HG02852 (cell line): ENCODE measurements around the gene MDH1B.
"Not testable (repeated sequence)": the region's sequence is repeated elsewhere in the genome, so short reads cannot be mapped to it uniquely, and the experiment has no call there.

Source experiments
- ATAC-seq: cut with Tn5 transposase; IDR thresholded peaks from one replicate; pipeline ENCODE4 v1.9.1; 2021; ENCODE audit warnings: mild to moderate bottlenecking, moderate library complexity; ENCODE audit not compliant: unreplicated experiment

MDH1B gene

GRCh38 chr2:206765242-206766056, at the start of gene MDH1B, which contains the start of gene FASTKD2:
MDH1B (minus strand) TSS chr2:206765328; CDS start chr2:206765271, 57 bp downstream.
FASTKD2 (plus strand) TSS chr2:206765606; CDS start chr2:206766694, 1,088 bp downstream.
- ATAC-seq = peak; percentile 93

GRCh38 chr2:206814498-206814897, 49.4 kb upstream of the MDH1B start:
- no peak for ATAC-seq

- ATAC-seq = not testable (repeated sequence)
Measured at GRCh38 chr2:206812471-206812870, 47.3 kb upstream of the MDH1B start.

GRCh38 chr2:206807624-206808023, 42.5 kb upstream of the MDH1B start:
- ATAC-seq = not testable (repeated sequence)

- ATAC-seq = no peak
Measured at GRCh38 chr2:206805887-206806607, 40.9 kb upstream of the MDH1B start.

GRCh38 chr2:206804326-206804725, 39.2 kb upstream of the MDH1B start:
- ATAC-seq = no peak

- no peak for ATAC-seq
Measured at GRCh38 chr2:206802654-206803514, 37.8 kb upstream of the MDH1B start.

GRCh38 chr2:206801418-206802189, 36.5 kb upstream of the MDH1B start:
- no peak for ATAC-seq

GRCh38 chr2:206800506-206801417, 35.6 kb upstream of the MDH1B start:
- peak; percentile 58 for ATAC-seq

GRCh38 chr2:206799083-206799482, 34.0 kb upstream of the MDH1B start:
- ATAC-seq = no peak

- ATAC-seq = peak; percentile 66
Measured at GRCh38 chr2:206798000-206798399, 32.9 kb upstream of the MDH1B start.

- ATAC-seq = no peak
Measured at GRCh38 chr2:206797376-206797775, 32.2 kb upstream of the MDH1B start.

- no peak for ATAC-seq
Measured at GRCh38 chr2:206792645-206793044, 27.5 kb upstream of the MDH1B start.

GRCh38 chr2:206790311-206790935, 25.3 kb upstream of the MDH1B start:
- no peak for ATAC-seq

- no peak for ATAC-seq
Measured at GRCh38 chr2:206784559-206785353, 19.6 kb upstream of the MDH1B start.

- ATAC-seq = no peak
Measured at GRCh38 chr2:206783718-206784117, 18.6 kb upstream of the MDH1B start.

GRCh38 chr2:206780671-206781070, 15.5 kb upstream of the MDH1B start:
- ATAC-seq = no peak

GRCh38 chr2:206776432-206776831, 11.3 kb upstream of the MDH1B start:
- ATAC-seq = no peak
